ENCODE measurements around the gene INAFM1.

INAFM1 gene

GRCh38 chr19:47270408-47270807 lies 4.3 kb upstream of the INAFM1 start:
- no peak overlapping the region for H3K4me3 ChIP-seq (IDR thresholded peaks at IDR 0.05; ENCODE audit: insufficient read depth, low read depth, low read length)
- H2AFZ ChIP-seq (ENCODE audit: low read depth) = no peak overlapping the region
- no peaks in the 10 kb centered on the region for H3K36me3 ChIP-seq (ENCODE audit: insufficient read depth)
- peaks cover 5% of the 10 kb centered on the region for H3K4me1 ChIP-seq (ENCODE audit: low read depth, poor library complexity, severe bottlenecking)
- H3K4me2 ChIP-seq = no peak overlapping the region
- H3K27me3 ChIP-seq (ENCODE audit: insufficient read depth, low read depth) = no peaks in the 10 kb centered on the region
- H4K20me1 ChIP-seq (ENCODE audit: insufficient read depth) = no peaks in the 10 kb centered on the region
- no peak for TF ChIP-seq CTCF (conservative IDR thresholded peaks at IDR 0.05; ENCODE audit: low read depth, low read length)
- no peak overlapping the region for H3K9ac ChIP-seq
- H3K79me2 ChIP-seq (ENCODE audit: insufficient read depth, low read depth) = no peaks in the 10 kb centered on the region
- no peak overlapping the region for H3K27ac ChIP-seq

GRCh38 chr19:47271949-47272348 lies 2.7 kb upstream of the INAFM1 start:
- Histone ChIP-seq H3K9ac (no peak overlapping the region), H3K27ac (no peak overlapping the region), H3K36me3 (ENCODE audit: insufficient read depth) (no peaks in the 10 kb centered on the region), H3K27me3 (ENCODE audit: insufficient read depth, low read depth) (no peaks in the 10 kb centered on the region), H3K4me1 (ENCODE audit: low read depth, poor library complexity, severe bottlenecking) (peaks cover 10% of the 10 kb centered on the region), H3K4me3 (IDR thresholded peaks at IDR 0.05; ENCODE audit: insufficient read depth, low read depth, low read length) (no peak overlapping the region), H2AFZ (ENCODE audit: low read depth) (no peak overlapping the region), H3K79me2 (ENCODE audit: insufficient read depth, low read depth) (no peaks in the 10 kb centered on the region), H4K20me1 (ENCODE audit: insufficient read depth) (no peaks in the 10 kb centered on the region), H3K4me2 (no peak overlapping the region)
- TF ChIP-seq CTCF (conservative IDR thresholded peaks at IDR 0.05; ENCODE audit: low read depth, low read length) = no peak

GRCh38 chr19:47272448-47273312 lies 2.0 kb upstream of the INAFM1 start:
- Histone ChIP-seq H3K4me3 (IDR thresholded peaks at IDR 0.05; ENCODE audit: insufficient read depth, low read depth, low read length) (no peak overlapping the region), H3K9ac (no peak overlapping the region), H4K20me1 (ENCODE audit: insufficient read depth) (no peaks in the 10 kb centered on the region), H3K27me3 (ENCODE audit: insufficient read depth, low read depth) (no peaks in the 10 kb centered on the region), H3K4me1 (ENCODE audit: low read depth, poor library complexity, severe bottlenecking) (peaks cover 10% of the 10 kb centered on the region), H3K4me2 (peak overlapping the region; percentile 100; the same call in 1 of the 2 replicates), H3K27ac (no peak overlapping the region), H3K79me2 (ENCODE audit: insufficient read depth, low read depth) (no peaks in the 10 kb centered on the region), H2AFZ (ENCODE audit: low read depth) (no peak overlapping the region), H3K36me3 (ENCODE audit: insufficient read depth) (no peaks in the 10 kb centered on the region)
- TF ChIP-seq CTCF (conservative IDR thresholded peaks at IDR 0.05; ENCODE audit: low read depth, low read length) = no peak

GRCh38 chr19:47273313-47274070 lies 1.2 kb upstream of the INAFM1 start:
- Histone ChIP-seq H3K9ac (peak overlapping the region; percentile 91), H2AFZ (ENCODE audit: low read depth) (peak overlapping the region; percentile 80), H3K4me2 (peak overlapping the region; percentile 100), H3K36me3 (ENCODE audit: insufficient read depth) (no peaks in the 10 kb centered on the region), H4K20me1 (ENCODE audit: insufficient read depth) (no peaks in the 10 kb centered on the region), H3K27ac (peak overlapping the region; percentile 89), H3K79me2 (ENCODE audit: insufficient read depth, low read depth) (no peaks in the 10 kb centered on the region), H3K4me3 (IDR thresholded peaks at IDR 0.05; ENCODE audit: insufficient read depth, low read depth, low read length) (peak overlapping the region; percentile 49), H3K27me3 (ENCODE audit: insufficient read depth, low read depth) (no peaks in the 10 kb centered on the region), H3K4me1 (ENCODE audit: low read depth, poor library complexity, severe bottlenecking) (peaks cover 10% of the 10 kb centered on the region)
- no peak for TF ChIP-seq CTCF (conservative IDR thresholded peaks at IDR 0.05; ENCODE audit: low read depth, low read length)
